ENCODE results near the gene LMBRD1. TPM values are rescaled to one million over a fixed set of nuclear protein-coding genes. Genes with fewer than 3 reads are reported as not detected.

LMBRD1 gene
- total RNA-seq, 1 experiment from 2014 or later, result 20.7 TPM

- intact Hi-C loops (cut with micrococcal nuclease), result no loop called here
- H3K36me3 Mint-ChIP-seq (ENCODE audit: insufficient read depth, unreplicated experiment), result no peaks in the 10 kb centered on the region
- CTCF ChIA-PET, result no interaction called here
- no peak overlapping the region for H3K4me3 Mint-ChIP-seq (ENCODE audit: unreplicated experiment)
- H3K4me1 Mint-ChIP-seq (ENCODE audit: insufficient read depth, unreplicated experiment), result no peaks in the 10 kb centered on the region
- no peaks in the 10 kb centered on the region for H3K9me3 Mint-ChIP-seq (ENCODE audit: unreplicated experiment)
- no TSS peak for BruUV-seq (replicated peaks)
- POLR2A ChIA-PET, result no interaction called here
- H3K27ac Mint-ChIP-seq (ENCODE audit: low read depth, unreplicated experiment), result no peak overlapping the region
- no peak for DNase-seq (ENCODE audit: unreplicated experiment)
- TF ChIP-seq CTCF (IDR thresholded peaks at IDR 0.05; ENCODE audit: unreplicated experiment), result no peak
- H3K27me3 Mint-ChIP-seq (ENCODE audit: insufficient read depth, unreplicated experiment), result peaks cover 14% of the 10 kb centered on the region
These were observed 23.6 kb upstream of the LMBRD1 start for GRCh38 chr6:69820438-69820837.

DNA sequence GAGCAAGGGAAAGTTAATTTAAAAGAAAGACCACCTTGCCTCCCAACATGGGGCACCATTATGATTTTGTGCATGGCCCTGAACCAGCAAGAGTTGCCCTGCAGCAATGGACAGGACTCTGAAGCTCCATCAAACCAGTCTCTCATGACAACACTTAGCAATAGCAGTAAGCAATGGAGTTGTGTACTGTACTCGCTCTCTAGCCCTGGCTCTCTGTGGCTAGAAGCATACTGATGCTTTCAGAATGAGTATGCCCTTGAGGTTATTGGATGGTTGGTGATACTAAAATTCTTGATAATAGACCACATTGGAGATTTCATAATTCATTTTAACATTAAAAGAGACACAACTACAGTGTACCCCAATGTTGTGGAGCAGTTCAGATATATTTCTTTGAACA lies 23.2 kb upstream of the LMBRD1 start:
- CTCF ChIA-PET, result no interaction called here
- POLR2A ChIA-PET, result no interaction called here
- no TSS peak for BruUV-seq (replicated peaks)

DNA sequence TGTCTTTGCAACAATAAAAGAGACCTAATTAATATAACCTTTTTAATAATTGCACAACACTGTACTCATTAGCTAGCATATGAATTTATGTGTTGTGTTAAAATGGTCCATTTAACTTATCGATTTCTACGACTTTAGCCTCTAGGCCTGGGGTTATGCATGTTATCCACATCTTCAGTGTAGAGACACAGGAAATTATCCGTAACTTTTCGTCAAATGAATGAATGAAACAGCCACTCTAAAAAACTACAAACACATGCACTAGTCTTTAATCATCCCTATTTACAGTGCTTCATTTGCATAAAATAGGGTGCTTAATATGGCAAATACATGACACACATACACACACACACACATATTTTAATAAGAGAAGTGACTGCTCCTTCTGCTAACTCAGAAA lies 22.3 kb upstream of the LMBRD1 start:
- CTCF ChIA-PET, result no interaction called here
- Mint-ChIP-seq H3K4me1 (ENCODE audit: insufficient read depth, unreplicated experiment) (no peaks in the 10 kb centered on the region), H3K4me3 (ENCODE audit: unreplicated experiment) (no peak overlapping the region), H3K36me3 (ENCODE audit: insufficient read depth, unreplicated experiment) (no peaks in the 10 kb centered on the region), H3K27ac (ENCODE audit: low read depth, unreplicated experiment) (no peak overlapping the region), H3K9me3 (ENCODE audit: unreplicated experiment) (no peaks in the 10 kb centered on the region), H3K27me3 (ENCODE audit: insufficient read depth, unreplicated experiment) (peaks cover 24% of the 10 kb centered on the region)
- no peak for TF ChIP-seq CTCF (IDR thresholded peaks at IDR 0.05; ENCODE audit: unreplicated experiment)
- POLR2A ChIA-PET, result no interaction called here
- intact Hi-C loops (cut with micrococcal nuclease), result no loop called here
- DNase-seq (ENCODE audit: unreplicated experiment), result no peak
- no TSS peak for BruUV-seq (replicated peaks)

More for the DNA sequence above, 23.2 kb upstream of the LMBRD1 start:
- no peak for DNase-seq (ENCODE audit: unreplicated experiment)
- H3K36me3 Mint-ChIP-seq (ENCODE audit: insufficient read depth, unreplicated experiment), result no peaks in the 10 kb centered on the region
- no peaks in the 10 kb centered on the region for H3K4me1 Mint-ChIP-seq (ENCODE audit: insufficient read depth, unreplicated experiment)
- H3K27me3 Mint-ChIP-seq (ENCODE audit: insufficient read depth, unreplicated experiment), result peaks cover 18% of the 10 kb centered on the region
- no peaks in the 10 kb centered on the region for H3K9me3 Mint-ChIP-seq (ENCODE audit: unreplicated experiment)
- H3K27ac Mint-ChIP-seq (ENCODE audit: low read depth, unreplicated experiment), result no peak overlapping the region
- H3K4me3 Mint-ChIP-seq (ENCODE audit: unreplicated experiment), result no peak overlapping the region
- intact Hi-C loops (cut with micrococcal nuclease), result no loop called here
- TF ChIP-seq CTCF (IDR thresholded peaks at IDR 0.05; ENCODE audit: unreplicated experiment), result no peak

- H3K27me3 Mint-ChIP-seq (ENCODE audit: insufficient read depth, unreplicated experiment), result peaks cover 31% of the 10 kb centered on the region
- ChIA-PET CTCF (no interaction called here), POLR2A (no interaction called here)
- no peak for TF ChIP-seq CTCF (IDR thresholded peaks at IDR 0.05; ENCODE audit: unreplicated experiment)
- H3K4me3 Mint-ChIP-seq (ENCODE audit: unreplicated experiment), result no peak overlapping the region
- no peak for DNase-seq (ENCODE audit: unreplicated experiment)
- no peaks in the 10 kb centered on the region for H3K4me1 Mint-ChIP-seq (ENCODE audit: insufficient read depth, unreplicated experiment)
- no peaks in the 10 kb centered on the region for H3K36me3 Mint-ChIP-seq (ENCODE audit: insufficient read depth, unreplicated experiment)
- BruUV-seq (replicated peaks), result no TSS peak
- H3K27ac Mint-ChIP-seq (ENCODE audit: low read depth, unreplicated experiment), result no peak overlapping the region
- intact Hi-C loops (cut with micrococcal nuclease), result no loop called here
- no peaks in the 10 kb centered on the region for H3K9me3 Mint-ChIP-seq (ENCODE audit: unreplicated experiment)
These were observed 21.6 kb upstream of the LMBRD1 start for GRCh38 chr6:69818223-69818930.
